Kidney (tissue), 14 donors: ENCODE data around the gene SYK. TPM values are rescaled to one million over a fixed set of nuclear protein-coding genes. Genes with fewer than 3 reads are reported as not detected.

ENCODE experiments used
- DNase-seq, 5 donors: peaks; one replicate each; pipeline ENCODE4 v3.0.0-alpha.2; 2013 to 2020
- FAIRE-seq: peaks from 2 replicates; lab custom pipeline; 2012; peaks lifted over from hg19 to GRCh38; lab: Jason Lieb, UNC
- H3K27ac ChIP-seq, 2 donors: one replicate each; pipeline ENCODE4 v1.7.0; 2013; ENCODE audit warnings: low read depth in 2 of 2, low read length in 2 of 2, inconsistent platforms in 1 of 2
- H3K27me3 ChIP-seq: one replicate; pipeline ENCODE4 v1.7.1; 2013; ENCODE audit warnings: low read length, inconsistent platforms; ENCODE audit not compliant: control insufficient read depth, insufficient read depth
- H3K36me3 ChIP-seq, 3 donors: one replicate each; pipeline versions ENCODE4 v1.7.0 to v1.7.1; 2013; ENCODE audit warnings: low read length in 3 of 3, control low read depth in 1 of 3, inconsistent platforms in 1 of 3; ENCODE audit not compliant: insufficient read depth in 3 of 3, control insufficient read depth in 2 of 3
- H3K4me1 ChIP-seq, 3 donors: one replicate each; pipeline versions ENCODE4 v1.7.0 to v1.7.1; 2013; ENCODE audit warnings: low read length in 3 of 3, inconsistent platforms in 1 of 3, low read depth in 1 of 3; ENCODE audit not compliant: control insufficient read depth in 2 of 3, insufficient read depth in 2 of 3
- H3K4me3 ChIP-seq, 3 donors: one replicate each; pipeline versions ENCODE4 v1.7.0 to v1.8.1; 2013; ENCODE audit warnings: low read length in 3 of 3, control low read depth in 1 of 3, inconsistent platforms in 1 of 3
- H3K9ac ChIP-seq, 3 donors: one replicate each; pipeline versions ENCODE4 v1.7.0 to v1.7.1; 2013; ENCODE audit warnings: low read length in 3 of 3, control low read depth in 1 of 3, inconsistent platforms in 1 of 3
- H3K9me3 ChIP-seq, 3 donors: one replicate each; pipeline versions ENCODE4 v1.7.0 to v1.7.1; 2013; ENCODE audit warnings: low read length in 3 of 3, control low read depth in 1 of 3, inconsistent platforms in 1 of 3; ENCODE audit not compliant: control insufficient read depth in 2 of 3, insufficient read depth in 1 of 3
- intact Hi-C: fragments of 100-400 bp; cut with DNase I; formaldehyde crosslinking; loops from one replicate; pipeline ENCODE4 v1.11.1; 2022
- polyA plus RNA-seq: library from polyadenylated mRNA; stranded (reverse); fragments of 350-450 nt; fragmentation: Illumina TruSeq; extraction: RNeasy Lipid Tissue Mini Kit (QIAGEN cat#74804); gene quantifications from one replicate; pipeline ENCODE4 v1.2.3, GENCODE V29; 2014; ENCODE audit warnings: low read depth, low replicate concordance; ENCODE audit not compliant: insufficient read depth
- total RNA-seq: library from RNA; stranded (reverse); fragmentation: NEBNext Ultra II Directional; extraction: Animal tissue kit (Norgen Biotek cat#: 25700); gene quantifications from one replicate; pipeline ENCODE4 v1.2.1, GENCODE V29; 2021
- TF ChIP-seq, protein P1 (sequence below): IDR thresholded peaks from 3 replicates; pipeline ENCODE4 v1.5.1; 2012; ENCODE audit warnings: mild to moderate bottlenecking, moderate library complexity, borderline replicate concordance; ENCODE audit not compliant: insufficient read depth; ENCODE audit errors: extremely low read depth
- donor health status: control.
- donor health status: control.
- donor health status: control.
- donor health status: control.
- donor health status: control.
- donor health status: DM: yes; HTN: yes; CAD: no.
- donor health status: Normal renal cell carcinoma (clear cell type).

Gene SYK
- total and polyA plus RNA-seq, 2 donors from 2014 or later: 13.3 to 52.2 TPM

GRCh38 chr9:90851444-90851843, 49.8 kb downstream of the SYK start:
- Histone ChIP-seq H3K4me1 (no peaks in the 10 kb centered on the region), H3K36me3 (peaks cover 0 to 2% (median 0%) of the 10 kb centered on the region in 3 donors), H3K27me3 (no peaks in the 10 kb centered on the region), H3K9me3 (no peaks in the 10 kb centered on the region), H3K27ac (no peak overlapping the region), H3K4me3 (no peak overlapping the region), H3K9ac (no peak overlapping the region)
- intact Hi-C loops: no loop called here
- DNase-seq (no peak), FAIRE-seq (no peak)
- TF ChIP-seq, protein P1, sequence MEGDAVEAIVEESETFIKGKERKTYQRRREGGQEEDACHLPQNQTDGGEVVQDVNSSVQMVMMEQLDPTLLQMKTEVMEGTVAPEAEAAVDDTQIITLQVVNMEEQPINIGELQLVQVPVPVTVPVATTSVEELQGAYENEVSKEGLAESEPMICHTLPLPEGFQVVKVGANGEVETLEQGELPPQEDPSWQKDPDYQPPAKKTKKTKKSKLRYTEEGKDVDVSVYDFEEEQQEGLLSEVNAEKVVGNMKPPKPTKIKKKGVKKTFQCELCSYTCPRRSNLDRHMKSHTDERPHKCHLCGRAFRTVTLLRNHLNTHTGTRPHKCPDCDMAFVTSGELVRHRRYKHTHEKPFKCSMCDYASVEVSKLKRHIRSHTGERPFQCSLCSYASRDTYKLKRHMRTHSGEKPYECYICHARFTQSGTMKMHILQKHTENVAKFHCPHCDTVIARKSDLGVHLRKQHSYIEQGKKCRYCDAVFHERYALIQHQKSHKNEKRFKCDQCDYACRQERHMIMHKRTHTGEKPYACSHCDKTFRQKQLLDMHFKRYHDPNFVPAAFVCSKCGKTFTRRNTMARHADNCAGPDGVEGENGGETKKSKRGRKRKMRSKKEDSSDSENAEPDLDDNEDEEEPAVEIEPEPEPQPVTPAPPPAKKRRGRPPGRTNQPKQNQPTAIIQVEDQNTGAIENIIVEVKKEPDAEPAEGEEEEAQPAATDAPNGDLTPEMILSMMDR: no peak

DNA sequence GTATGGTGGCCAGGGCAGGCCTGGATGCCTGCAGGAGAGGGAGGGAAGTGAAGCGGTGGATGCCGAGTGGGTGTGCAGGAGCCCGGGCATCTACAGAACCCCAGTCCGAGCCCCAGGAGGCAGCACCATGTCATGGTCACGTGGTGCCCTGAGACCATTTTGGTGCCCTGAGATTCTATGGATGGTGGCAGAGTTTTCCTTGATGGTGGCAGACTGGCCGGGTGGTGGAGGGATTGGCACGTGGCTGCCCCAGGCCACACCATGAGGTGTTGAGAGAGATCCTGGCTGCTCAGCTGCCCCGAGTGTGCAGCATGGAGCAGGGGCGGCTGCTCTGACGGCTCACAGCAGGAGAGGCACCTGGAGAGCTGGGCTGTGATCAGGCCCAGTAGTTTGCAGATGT, 52.3 kb downstream of the SYK start:
- no peaks in the 10 kb centered on the region for H3K4me1 ChIP-seq
- DNase-seq (no peak), FAIRE-seq (no peak)

DNA sequence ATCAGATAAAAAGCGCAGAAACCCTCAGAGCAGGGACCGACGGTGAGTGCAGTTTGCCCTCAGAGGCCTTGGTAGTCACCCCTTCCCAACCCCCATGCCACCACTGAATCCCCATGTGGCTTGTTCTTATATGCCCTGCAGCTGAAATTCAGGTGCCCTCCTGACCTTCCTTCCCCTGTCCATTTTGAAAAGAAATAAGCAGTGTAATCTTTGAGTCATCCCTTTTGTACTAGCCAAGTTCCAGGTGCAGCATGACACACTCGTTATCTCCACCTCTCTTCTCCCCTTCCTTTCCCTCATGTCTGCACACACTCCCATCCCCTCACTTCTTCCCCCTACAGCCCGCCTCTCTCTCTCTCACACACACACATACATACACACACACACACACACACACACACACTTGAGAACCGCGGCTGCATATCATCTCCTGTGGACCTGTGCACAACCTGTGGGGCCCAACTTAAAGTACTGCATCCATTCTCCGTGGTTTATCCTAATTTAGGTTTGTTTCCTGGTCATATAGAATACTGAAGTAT, 53.1 kb downstream of the SYK start:
- no peak overlapping the region for H3K27ac ChIP-seq
- H3K27me3 ChIP-seq: no peaks in the 10 kb centered on the region
- DNase-seq (no peak), FAIRE-seq (no peak)
- H3K36me3 ChIP-seq: no peaks in the 10 kb centered on the region
- no peaks in the 10 kb centered on the region for H3K9me3 ChIP-seq
- intact Hi-C loops: no loop called here
- TF ChIP-seq, protein P1: no peak
- H3K9ac ChIP-seq: no peak overlapping the region
- no peaks in the 10 kb centered on the region for H3K4me1 ChIP-seq
- no peak overlapping the region for H3K4me3 ChIP-seq

More for the DNA sequence above, 52.3 kb downstream of the SYK start:
- Histone ChIP-seq H3K27ac (no peak overlapping the region), H3K4me3 (no peak overlapping the region), H3K9me3 (no peaks in the 10 kb centered on the region), H3K27me3 (no peaks in the 10 kb centered on the region), H3K9ac (no peak overlapping the region), H3K36me3 (no peaks in the 10 kb centered on the region)
- TF ChIP-seq, protein P1: no peak
- intact Hi-C loops: no loop called here
